Measurements from ENCODE around the gene C17orf107. TPM values are rescaled to one million over a fixed set of nuclear protein-coding genes. Genes with fewer than 3 reads are reported as not detected.
"Not testable (repeated sequence)": the region's sequence is repeated elsewhere in the genome, so short reads cannot be mapped to it uniquely, and the experiment has no call there.

The C17orf107 gene
- total RNA-seq, 2 experiments from 2014 or later: 0.76 to 0.79 TPM

DNA sequence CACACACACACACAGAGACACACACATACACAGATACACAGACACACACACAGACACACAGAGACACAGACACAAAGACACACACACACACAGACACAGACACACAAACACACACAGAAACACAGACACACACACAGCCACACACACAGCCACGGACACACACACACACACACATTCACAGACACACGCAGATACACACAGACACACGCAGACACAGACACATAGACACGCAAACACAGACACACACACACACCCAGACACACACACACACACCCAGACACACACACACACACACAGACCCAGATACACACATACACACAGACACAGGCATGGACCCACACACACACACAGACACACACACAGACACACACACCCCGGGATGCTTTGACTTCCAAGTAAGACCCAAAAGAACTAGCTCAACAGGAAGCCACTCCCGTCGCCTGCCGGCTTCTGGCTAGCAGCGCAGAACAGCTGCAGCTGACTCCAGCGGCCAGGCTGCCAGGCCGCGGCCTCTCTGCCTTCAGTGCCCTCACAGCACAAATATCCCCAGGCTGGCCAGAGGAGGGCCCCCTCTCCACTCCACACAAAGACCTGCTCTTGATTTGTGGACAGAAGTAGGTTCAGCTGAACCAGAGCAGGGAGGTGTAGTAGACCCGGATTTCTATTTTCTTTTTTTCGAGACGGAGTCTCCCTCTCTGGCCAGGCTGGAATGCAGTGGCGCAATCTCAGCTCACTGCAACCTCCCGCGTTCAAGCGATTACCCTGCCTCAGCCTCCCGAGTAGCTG is 9.6 kb downstream of the C17orf107 start:
- ChIA-PET POLR2A (interaction anchor here (0.6 kb wide), 1 partner anchor 15 kb away, joined by 4 read pairs; no protein-coding TSS in a partner anchor), CTCF (ENCODE audit: unreplicated experiment) (interaction anchor here (0.5 to 0.6 kb wide), 3 partner anchors 200 to 358 kb away, joined by 3 to 5 read pairs (median 3); no protein-coding TSS in a partner anchor)
- intact Hi-C loops (cut with micrococcal nuclease; ENCODE audit: unreplicated experiment): loop anchor here (1.0 to 10.0 kb wide), 4 partner anchors 78 to 274 kb away; partner anchors contain the start of gene CAMTA2
- no peak overlapping the region for H3K4me3 ChIP-seq (ENCODE audit: low read depth, low read length, poor library complexity, severe bottlenecking)
- H3K27ac ChIP-seq (ENCODE audit: low read depth, low read length, poor library complexity, severe bottlenecking): no peak overlapping the region
- no peaks in the 10 kb centered on the region for H4K20me1 ChIP-seq (ENCODE audit: insufficient read depth, low read length)
- H3K4me2 ChIP-seq (ENCODE audit: low read length): no peak overlapping the region
- H3K9me2 ChIP-seq (ENCODE audit: insufficient read depth, low read length): no peaks in the 10 kb centered on the region
- TF ChIP-seq, protein P1, sequence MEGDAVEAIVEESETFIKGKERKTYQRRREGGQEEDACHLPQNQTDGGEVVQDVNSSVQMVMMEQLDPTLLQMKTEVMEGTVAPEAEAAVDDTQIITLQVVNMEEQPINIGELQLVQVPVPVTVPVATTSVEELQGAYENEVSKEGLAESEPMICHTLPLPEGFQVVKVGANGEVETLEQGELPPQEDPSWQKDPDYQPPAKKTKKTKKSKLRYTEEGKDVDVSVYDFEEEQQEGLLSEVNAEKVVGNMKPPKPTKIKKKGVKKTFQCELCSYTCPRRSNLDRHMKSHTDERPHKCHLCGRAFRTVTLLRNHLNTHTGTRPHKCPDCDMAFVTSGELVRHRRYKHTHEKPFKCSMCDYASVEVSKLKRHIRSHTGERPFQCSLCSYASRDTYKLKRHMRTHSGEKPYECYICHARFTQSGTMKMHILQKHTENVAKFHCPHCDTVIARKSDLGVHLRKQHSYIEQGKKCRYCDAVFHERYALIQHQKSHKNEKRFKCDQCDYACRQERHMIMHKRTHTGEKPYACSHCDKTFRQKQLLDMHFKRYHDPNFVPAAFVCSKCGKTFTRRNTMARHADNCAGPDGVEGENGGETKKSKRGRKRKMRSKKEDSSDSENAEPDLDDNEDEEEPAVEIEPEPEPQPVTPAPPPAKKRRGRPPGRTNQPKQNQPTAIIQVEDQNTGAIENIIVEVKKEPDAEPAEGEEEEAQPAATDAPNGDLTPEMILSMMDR (conservative IDR thresholded peaks at IDR 0.05; ENCODE audit: low read length): peak; percentile 79
- TF ChIP-seq EZH2phosphoT487 (IDR thresholded peaks at IDR 0.05; ENCODE audit: borderline replicate concordance, low read depth, low read length): no peak
- peak overlapping the region; percentile 49; the same call in 1 of the 2 replicates for H2AFZ ChIP-seq (ENCODE audit: low read length)
- BruUV-seq (replicated peaks): no TSS peak
- H3K9me3 ChIP-seq (ENCODE audit: low read length): no peaks in the 10 kb centered on the region
- H3K36me3 ChIP-seq (ENCODE audit: insufficient read depth, low read length): no peaks in the 10 kb centered on the region
- H3K4me1 ChIP-seq (ENCODE audit: insufficient read depth, low read length, poor library complexity, severe bottlenecking): no peaks in the 10 kb centered on the region
- peak; percentile 74 for DNase-seq (ENCODE audit: low spot score)
- H3K79me2 ChIP-seq (ENCODE audit: insufficient read depth, low read depth, low read length): no peaks in the 10 kb centered on the region

DNA sequence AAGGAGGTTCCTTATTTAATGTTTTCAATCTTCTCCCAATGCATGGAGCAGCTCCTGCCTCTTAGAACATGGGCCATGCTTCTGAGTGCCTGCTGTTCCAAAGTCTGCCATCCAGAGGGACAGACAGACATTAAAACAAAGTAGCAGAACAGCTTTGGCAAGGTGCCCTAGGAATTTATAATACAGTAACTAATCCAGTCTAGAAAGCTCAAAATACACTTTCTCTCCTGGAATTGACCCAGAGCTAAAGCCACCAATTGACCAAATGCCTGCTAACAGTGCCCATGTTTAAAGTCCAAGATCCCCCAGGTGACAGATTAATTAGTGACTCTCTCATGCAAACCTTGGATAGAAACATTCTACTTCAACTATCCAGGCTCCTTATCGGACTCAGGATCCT is 14.7 kb downstream of the C17orf107 start:
- intact Hi-C loops (cut with micrococcal nuclease; ENCODE audit: unreplicated experiment): no loop called here
- Histone ChIP-seq H4K20me1 (ENCODE audit: insufficient read depth, low read length) (no peaks in the 10 kb centered on the region), H3K9me3 (ENCODE audit: low read length) (no peaks in the 10 kb centered on the region), H3K27ac (ENCODE audit: low read depth, low read length, poor library complexity, severe bottlenecking) (no peak overlapping the region), H3K4me1 (ENCODE audit: insufficient read depth, low read length, poor library complexity, severe bottlenecking) (no peaks in the 10 kb centered on the region), H2AFZ (ENCODE audit: low read length) (no peak overlapping the region), H3K4me2 (ENCODE audit: low read length) (no peak overlapping the region), H3K9me2 (ENCODE audit: insufficient read depth, low read length) (no peaks in the 10 kb centered on the region), H3K4me3 (ENCODE audit: low read depth, low read length, poor library complexity, severe bottlenecking) (no peak overlapping the region), H3K36me3 (ENCODE audit: insufficient read depth, low read length) (no peaks in the 10 kb centered on the region), H3K79me2 (ENCODE audit: insufficient read depth, low read depth, low read length) (no peaks in the 10 kb centered on the region)
- TF ChIP-seq EZH2phosphoT487 (IDR thresholded peaks at IDR 0.05; ENCODE audit: borderline replicate concordance, low read depth, low read length): no peak
- TF ChIP-seq, protein P1 (conservative IDR thresholded peaks at IDR 0.05; ENCODE audit: low read length): no peak
- ChIA-PET POLR2A (no interaction called here), CTCF (ENCODE audit: unreplicated experiment) (no interaction called here)
- no TSS peak for BruUV-seq (replicated peaks)
- no peak for DNase-seq (ENCODE audit: low spot score)

DNA sequence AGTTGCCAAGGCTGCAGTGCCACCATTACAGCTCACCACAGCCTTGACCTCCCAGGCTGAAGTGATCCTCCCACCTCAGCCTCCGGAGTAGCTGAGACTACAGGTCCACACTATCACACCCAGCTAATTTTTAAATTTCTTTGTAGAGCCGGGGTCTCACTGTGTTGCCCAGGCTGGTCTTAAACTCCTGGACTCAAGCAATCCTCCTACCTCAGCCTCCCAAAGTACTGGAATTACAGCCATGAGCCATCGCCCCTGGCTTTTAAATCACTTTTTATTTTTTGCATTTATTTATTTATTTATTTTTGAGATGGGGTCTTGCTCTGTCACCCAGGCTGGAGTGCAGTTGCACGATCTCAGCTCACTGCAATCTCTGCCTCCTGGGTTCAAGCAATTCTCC is 15.2 kb downstream of the C17orf107 start:
- CTCF ChIA-PET (ENCODE audit: unreplicated experiment); H3K4me3 ChIP-seq (ENCODE audit: low read depth, low read length, poor library complexity, severe bottlenecking); H3K79me2 ChIP-seq (ENCODE audit: insufficient read depth, low read depth, low read length); H3K4me1 ChIP-seq (ENCODE audit: insufficient read depth, low read length, poor library complexity, severe bottlenecking); H3K4me2 ChIP-seq (ENCODE audit: low read length); intact Hi-C loops (cut with micrococcal nuclease; ENCODE audit: unreplicated experiment); POLR2A ChIA-PET; H3K27ac ChIP-seq (ENCODE audit: low read depth, low read length, poor library complexity, severe bottlenecking); H2AFZ ChIP-seq (ENCODE audit: low read length); H4K20me1 ChIP-seq (ENCODE audit: insufficient read depth, low read length); DNase-seq (ENCODE audit: low spot score); BruUV-seq (replicated peaks); H3K9me3 ChIP-seq (ENCODE audit: low read length); H3K9me2 ChIP-seq (ENCODE audit: insufficient read depth, low read length); H3K36me3 ChIP-seq (ENCODE audit: insufficient read depth, low read length): not testable (repeated sequence)

Measured in OCI-LY7 (cell line).